Adrenal gland (tissue), 12 donors: ENCODE measurements around the gene STXBP1. TPM values are rescaled to one million over a fixed set of nuclear protein-coding genes. Genes with fewer than 3 reads are reported as not detected.
A peak's percentile ranks its signal among the peaks of the same experiment; 100 is the strongest.

Experiments used
- DNase-seq, 7 donors: peaks; one replicate each; pipeline ENCODE4 v3.0.0-alpha.2; 2019 to 2020
- H3K27ac ChIP-seq, 5 donors: fragments of 200-600 bp; sonication (generic) in 4 of 5; 1 replicate in 3 of 5; 2 replicates in 2 of 5; pipeline versions ENCODE4 v1.5.1 to v1.8.0; 2016 to 2020; ENCODE audit warnings: mild to moderate bottlenecking in 1 of 5
- H3K27me3 ChIP-seq: fragments of 200-600 bp; 2 replicates; pipeline ENCODE4 v1.8.0; 2021
- H3K36me3 ChIP-seq, 2 donors: fragments of 200-600 bp; replicated peaks in 1 of 2; 1 replicate in 1 of 2; 2 replicates in 1 of 2; pipeline versions ENCODE4 v1.5.1 to v1.8.0; 2018 to 2022
- H3K4me1 ChIP-seq, 2 donors: fragments of 200-600 bp; replicated peaks in 1 of 2; 1 replicate in 1 of 2; 2 replicates in 1 of 2; pipeline versions ENCODE4 v1.5.1 to v1.8.0; 2018 to 2021
- H3K4me3 ChIP-seq, 4 donors: fragments of 200-600 bp; sonication (generic) in 3 of 4; one replicate each; pipeline ENCODE4 v1.5.1; 2016 to 2018
- H3K9me3 ChIP-seq, 3 donors: fragments of 200-600 bp; sonication (generic) in 1 of 3; replicated peaks in 1 of 3; 1 replicate in 2 of 3; 2 replicates in 1 of 3; pipeline versions ENCODE4 v1.5.1 to v1.8.0; 2016 to 2021
- CTCF ChIP-seq, 6 experiments: fragments of 450-650 bp in 4 of 6; fragments of 200-600 bp in 2 of 6; sonication (generic) in 1 of 6; IDR thresholded peaks; 1 replicate in 5 of 6; 2 replicates in 1 of 6; pipeline versions ENCODE4 v1.5.1 to v1.8.0; 2016 to 2021; ENCODE audit warnings: antibody characterized with exemption in 6 of 6, mild to moderate bottlenecking in 2 of 6, moderate library complexity in 1 of 6
- POLR2A ChIP-seq, 2 donors: fragments of 450-650 bp; IDR thresholded peaks; one replicate each; pipeline ENCODE4 v1.6.1; 2017; ENCODE audit warnings: antibody characterized with exemption in 2 of 2, mild to moderate bottlenecking in 2 of 2, moderate library complexity in 1 of 2
- WGBS, 4 donors: extraction: QIAGEN DNeasy Blood & Tissue Kit in 2 of 4; methylation state at CpG; one replicate each; pipeline versions ENCODE4 v1.1.5 to v1.1.7; 2013 to 2017; 5-methylcytosine and 5-hydroxymethylcytosine counted together
- intact Hi-C, 2 donors: fragments of 100-400 bp; cut with DNase I; formaldehyde crosslinking; loops; one replicate each; pipeline versions ENCODE4 v1.14.1 to v1.15.0; 2022 to 2023
- polyA plus RNA-seq, 3 donors: library from polyadenylated mRNA; stranded (reverse); fragments of 200-250 nt in 2 of 3; fragments of 350-450 nt in 1 of 3; fragmentation: Illumina TruSeq in 1 of 3; extraction: RNeasy Lipid Tissue Mini Kit (QIAGEN cat#74804) in 1 of 3; gene quantifications; one replicate each; pipeline ENCODE4 v1.2.3, GENCODE V29; 2013 to 2014
- total RNA-seq, 9 donors: library from RNA; depleted of rRNA in 4 of 9; stranded (reverse); fragments of >200 nt in 4 of 9; fragments of 120-200 nt in 1 of 9; fragmentation: NEBNext Ultra II Directional in 1 of 9; extraction: Animal tissue kit (Norgen Biotek cat#: 25700) in 1 of 9; gene quantifications; one replicate each; pipeline versions ENCODE4 v1.1.0 to v1.2.4, GENCODE V29; 2013 to 2023
- donor health status: healthy with polysubstance abuse.
- donor health status: Bipolar disorder and iron deficiency.
- donor health status: DM: yes; HTN: yes; CAD: no.
- donor health status: DM: no; HTN: no; CAD: no.
- donor health status: DM: no; HTN: no; CAD: no.
- donor health status: DM: yes; HTN: yes; CAD: no.

The STXBP1 gene
- total and polyA plus RNA-seq, 12 donors, result 15.4 to 169 (median 59.6) TPM

- TF ChIP-seq CTCF (IDR thresholded peaks at IDR 0.05), result no peak
- 45 to 64% (median 54%) methylated on average over 5 of the region's 5 CpGs for WGBS, 4 donors
- intact Hi-C loops, result no loop called here
Measured at GRCh38 chr9:127697575-127697974, 85.5 kb downstream of the STXBP1 start.

GRCh38 chr9:127698386-127698785 is 86.3 kb downstream of the STXBP1 start:
- H3K4me3 ChIP-seq, result no peak overlapping the region
- H3K9me3 ChIP-seq, result no peaks in the 10 kb centered on the region
- no peak for DNase-seq
- H3K27ac ChIP-seq, result peak overlapping the region in 3 of 5 donors; percentile 35 to 94 (median 69)
- no peaks in the 10 kb centered on the region for H3K36me3 ChIP-seq
- 69 to 74% (median 72%) methylated on average over 5 of the region's 5 CpGs for WGBS, 4 donors
- no peaks in the 10 kb centered on the region for H3K27me3 ChIP-seq
- no peak for TF ChIP-seq POLR2A (IDR thresholded peaks at IDR 0.05)
- TF ChIP-seq CTCF (IDR thresholded peaks at IDR 0.05), result no peak
- H3K4me1 ChIP-seq, result peaks cover 0 to 13% of the 10 kb centered on the region in 2 donors
- intact Hi-C loops, result no loop called here

More at GRCh38 chr9:127697575-127697974, 85.5 kb downstream of the STXBP1 start:
- H3K27me3 ChIP-seq, result no peaks in the 10 kb centered on the region
- no peaks in the 10 kb centered on the region for H3K9me3 ChIP-seq
- peak in 4 of 7 donors; percentile 43 to 64 (median 47) for DNase-seq
- H3K36me3 ChIP-seq, result no peaks in the 10 kb centered on the region
- H3K4me1 ChIP-seq, result peaks cover 0 to 13% of the 10 kb centered on the region in 2 donors
- H3K4me3 ChIP-seq, result no peak overlapping the region
- peak overlapping the region in 4 of 5 donors; percentile 32 to 94 (median 40) for H3K27ac ChIP-seq

GRCh38 chr9:127698985-127699670 is 87.1 kb downstream of the STXBP1 start:
- Histone ChIP-seq H3K27me3 (no peaks in the 10 kb centered on the region), H3K36me3 (no peaks in the 10 kb centered on the region), H3K9me3 (no peaks in the 10 kb centered on the region), H3K27ac (peak overlapping the region; percentile 69 to 94 (median 87)), H3K4me1 (peaks cover 0 to 13% of the 10 kb centered on the region in 2 donors), H3K4me3 (peak overlapping the region in 1 of 4 donors; percentile 31)
- 10 to 23% (median 12%) methylated on average over 18 to 41 of the region's 41 CpGs for WGBS, 4 donors
- TF ChIP-seq POLR2A (IDR thresholded peaks at IDR 0.05), result peak in 1 of 2 donors; percentile 67
- peak in 5 of 6 experiments; percentile 22 to 64 (median 46) for TF ChIP-seq CTCF (IDR thresholded peaks at IDR 0.05)
- intact Hi-C loops, result no loop called here
- peak; percentile 97 to 99 (median 99) for DNase-seq

- no peaks in the 10 kb centered on the region for H3K27me3 ChIP-seq
- TF ChIP-seq CTCF (IDR thresholded peaks at IDR 0.05) (no peak), POLR2A (IDR thresholded peaks at IDR 0.05) (no peak)
- no peak for DNase-seq
- peak overlapping the region in 2 of 5 donors; percentile 87 to 94 for H3K27ac ChIP-seq
- WGBS, 4 donors, result 89 to 100% (median 96%) methylated on average over 2 of the region's 2 CpGs
- H3K4me3 ChIP-seq, result no peak overlapping the region
- H3K9me3 ChIP-seq, result no peaks in the 10 kb centered on the region
- intact Hi-C loops, result no loop called here
- H3K36me3 ChIP-seq, result no peaks in the 10 kb centered on the region
- H3K4me1 ChIP-seq, result peaks cover 0 to 13% of the 10 kb centered on the region in 2 donors
Measured at GRCh38 chr9:127700140-127700539, 88.1 kb downstream of the STXBP1 start.
